ENCODE data around the gene MIS18BP1. TPM values are rescaled to one million over a fixed set of nuclear protein-coding genes. Genes with fewer than 3 reads are reported as not detected.

Gene MIS18BP1
- polyA plus RNA-seq, 3 donors, result 37.1 to 49.6 (median 46.0) TPM

GRCh38 chr14:45156067-45156466, 96.9 kb downstream of the MIS18BP1 start:
- DNase-seq, result no peak

Other genes with a start within 250 kb of the MIS18BP1 start
- gene PRPF39, start 169.1 kb downstream of the MIS18BP1 start, polyA plus RNA-seq (ENCODE audit: insufficient read length in 3 of 3), result 10 to 100 TPM; 55.9 to 75.5 (median 69.7) TPM
- gene FKBP3, start 118.7 kb downstream of the MIS18BP1 start, polyA plus RNA-seq (ENCODE audit: insufficient read length in 3 of 3), result 100 to 1,000 TPM; 115 to 119 (median 119) TPM
- 10 to 100 TPM; 10.8 to 13.3 (median 13.3) TPM for gene FANCM, start 117.3 kb downstream of the MIS18BP1 start, polyA plus RNA-seq (ENCODE audit: insufficient read length in 3 of 3)

All from renal pelvis (tissue), 4 donors.